ENCODE data around the gene SYNE1.

The SYNE1 gene

DNA sequence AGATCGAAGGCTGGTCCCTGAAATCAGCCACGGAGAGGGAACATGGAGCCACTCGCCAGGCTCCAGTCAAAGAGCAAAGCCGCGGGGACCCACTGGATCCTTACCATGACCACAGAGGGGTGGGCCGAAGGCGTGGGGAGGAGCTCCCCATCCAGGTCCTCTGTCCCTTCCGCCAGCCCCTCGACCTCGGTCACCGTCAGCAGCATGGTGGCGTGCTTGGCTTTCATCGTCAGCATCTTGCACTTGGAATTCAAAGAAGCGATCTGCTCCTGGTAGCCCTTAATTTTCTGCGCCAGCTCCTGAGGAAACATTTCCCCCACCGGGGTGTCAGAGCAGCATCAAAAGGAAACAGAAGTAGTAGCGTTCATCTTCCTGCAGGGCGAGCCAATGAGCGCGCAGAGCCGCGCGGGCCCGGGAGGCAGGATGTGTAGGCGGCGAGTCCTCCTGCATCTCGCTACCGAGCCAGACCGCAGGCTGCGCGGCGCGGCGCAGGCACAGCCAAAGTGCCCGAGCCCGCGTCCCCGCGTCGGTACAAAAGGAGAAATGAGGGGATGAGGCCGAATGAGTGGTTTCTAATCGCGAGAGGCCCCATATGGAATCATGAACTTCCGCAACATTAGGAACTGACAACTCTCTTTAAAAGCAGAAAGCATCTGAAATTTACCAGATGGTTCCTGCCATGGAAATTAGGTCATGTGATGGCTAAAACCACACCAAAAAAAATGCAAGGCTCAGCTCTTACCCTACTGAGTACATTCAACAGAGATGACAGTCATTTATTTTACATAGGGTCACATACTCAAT, 335.2 kb downstream of the SYNE1 start:
- Histone ChIP-seq H4K12ac (ENCODE audit: low read depth, low read length) (no peak overlapping the region), H4K91ac (ENCODE audit: low read depth, low read length) (no peak overlapping the region), H3K79me2 (ENCODE audit: control insufficient read depth, insufficient read depth, low read length, poor library complexity) (no peaks in the 10 kb centered on the region), H3K4me1 (ENCODE audit: control insufficient read depth in 1 of 2, insufficient read depth in 2 of 2, low read length in 2 of 2) (peaks cover 0 to 2% of the 10 kb centered on the region in 2 experiments), H2BK12ac (ENCODE audit: low read length) (no peak overlapping the region), H3K23ac (ENCODE audit: low read length) (no peak overlapping the region), H2BK120ac (ENCODE audit: insufficient read depth, low read length, poor library complexity) (no peak overlapping the region), H3K9ac (ENCODE audit: low read length) (no peak overlapping the region), H2AFZ (ENCODE audit: insufficient read depth, low read length, poor library complexity) (peak overlapping the region; percentile 38), H2AK5ac (ENCODE audit: low read length) (no peak overlapping the region), H4K8ac (ENCODE audit: low read depth, low read length) (no peak overlapping the region), H3K18ac (ENCODE audit: low read length) (no peak overlapping the region), H2BK5ac (ENCODE audit: low read depth, low read length, poor library complexity) (no peak overlapping the region), H3K79me1 (ENCODE audit: low read length) (no peaks in the 10 kb centered on the region), H3K36me3 (ENCODE audit: control insufficient read depth in 1 of 2, insufficient read depth in 2 of 2, low read length in 2 of 2) (no peaks in the 10 kb centered on the region), H3K27ac (ENCODE audit: low read depth, low read length) (no peak overlapping the region), H3K9me3 (ENCODE audit: insufficient read depth, low read depth, low read length) (no peaks in the 10 kb centered on the region), H3K4me2 (ENCODE audit: low read length) (peak overlapping the region; percentile 73), H3K27me3 (ENCODE audit: insufficient read depth, low read length) (no peaks in the 10 kb centered on the region), H3K4me3 (ENCODE audit: low read depth, low read length) (peak overlapping the region; percentile 67), H3K14ac (ENCODE audit: low read length) (no peak overlapping the region), H3K4ac (ENCODE audit: low read depth, low read length) (no peak overlapping the region)
- no CpG with 5 or more reads among the region's 44 CpGs for WGBS (ENCODE audit: extremely low coverage, insufficient coverage, insufficient read length)
- DNase-seq = peak; percentile 87 to 93

DNA sequence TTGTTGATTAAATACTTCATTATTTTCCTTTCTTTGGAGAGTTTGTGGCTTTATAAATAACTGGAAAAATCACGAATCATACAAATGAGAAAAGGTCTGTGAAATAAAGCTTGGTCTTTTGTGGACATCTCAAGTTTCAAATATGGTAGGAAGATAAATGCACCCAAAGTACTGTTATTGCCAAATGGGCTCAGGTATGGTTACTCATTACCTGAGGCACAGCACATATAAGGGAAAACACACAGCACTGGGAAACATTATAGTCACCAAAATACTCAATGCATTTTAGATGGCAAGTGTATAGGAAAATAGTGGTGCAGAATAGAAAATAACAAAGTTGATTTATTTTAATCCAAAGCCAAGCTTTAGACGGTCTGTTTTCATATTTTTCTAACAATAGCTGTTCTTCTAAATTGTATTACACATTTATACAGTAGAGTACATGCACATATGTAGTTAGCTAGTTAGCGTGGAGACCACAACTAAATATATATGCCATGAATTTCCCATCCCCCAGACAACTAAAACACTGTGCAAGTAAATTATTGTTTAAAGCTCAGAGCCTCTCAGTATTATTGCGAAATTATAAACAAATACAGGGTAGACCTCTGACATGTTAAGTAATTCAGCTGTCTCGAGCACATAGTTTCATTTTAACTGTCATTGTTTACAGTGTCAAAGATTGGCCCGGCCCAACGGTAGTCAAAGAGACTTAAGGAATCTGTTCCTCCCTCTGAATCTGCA, 336.0 kb downstream of the SYNE1 start:
- WGBS (ENCODE audit: extremely low coverage, insufficient coverage, insufficient read length) = no CpG with 5 or more reads among the region's 7 CpGs
- Histone ChIP-seq H3K4ac (ENCODE audit: low read depth, low read length) (no peak overlapping the region), H4K12ac (ENCODE audit: low read depth, low read length) (no peak overlapping the region), H3K18ac (ENCODE audit: low read length) (no peak overlapping the region), H4K91ac (ENCODE audit: low read depth, low read length) (no peak overlapping the region), H3K9ac (ENCODE audit: low read length) (no peak overlapping the region), H3K27me3 (ENCODE audit: insufficient read depth, low read length) (no peaks in the 10 kb centered on the region), H3K27ac (ENCODE audit: low read depth, low read length) (no peak overlapping the region), H3K4me3 (ENCODE audit: low read depth, low read length) (peak overlapping the region; percentile 67), H2AFZ (ENCODE audit: insufficient read depth, low read length, poor library complexity) (peak overlapping the region; percentile 38), H3K4me2 (ENCODE audit: low read length) (peak overlapping the region; percentile 73), H2BK12ac (ENCODE audit: low read length) (no peak overlapping the region), H2BK120ac (ENCODE audit: insufficient read depth, low read length, poor library complexity) (no peak overlapping the region), H3K4me1 (ENCODE audit: control insufficient read depth in 1 of 2, insufficient read depth in 2 of 2, low read length in 2 of 2) (peaks cover 0 to 2% of the 10 kb centered on the region in 2 experiments), H2AK5ac (ENCODE audit: low read length) (no peak overlapping the region), H3K79me1 (ENCODE audit: low read length) (no peaks in the 10 kb centered on the region), H3K23ac (ENCODE audit: low read length) (no peak overlapping the region), H3K14ac (ENCODE audit: low read length) (no peak overlapping the region), H3K36me3 (ENCODE audit: control insufficient read depth in 1 of 2, insufficient read depth in 2 of 2, low read length in 2 of 2) (no peaks in the 10 kb centered on the region), H2BK5ac (ENCODE audit: low read depth, low read length, poor library complexity) (no peak overlapping the region), H4K8ac (ENCODE audit: low read depth, low read length) (no peak overlapping the region), H3K9me3 (ENCODE audit: insufficient read depth, low read depth, low read length) (no peaks in the 10 kb centered on the region), H3K79me2 (ENCODE audit: control insufficient read depth, insufficient read depth, low read length, poor library complexity) (no peaks in the 10 kb centered on the region)
- DNase-seq = no peak

- Histone ChIP-seq H3K9ac (ENCODE audit: low read length) (no peak overlapping the region), H4K8ac (ENCODE audit: low read depth, low read length) (no peak overlapping the region), H2BK120ac (ENCODE audit: insufficient read depth, low read length, poor library complexity) (no peak overlapping the region), H3K23ac (ENCODE audit: low read length) (no peak overlapping the region), H3K4me1 (ENCODE audit: control insufficient read depth in 1 of 2, insufficient read depth in 2 of 2, low read length in 2 of 2) (peaks cover 0 to 2% of the 10 kb centered on the region in 2 experiments), H2AFZ (ENCODE audit: insufficient read depth, low read length, poor library complexity) (no peak overlapping the region), H3K79me2 (ENCODE audit: control insufficient read depth, insufficient read depth, low read length, poor library complexity) (no peaks in the 10 kb centered on the region), H3K14ac (ENCODE audit: low read length) (no peak overlapping the region), H3K4me2 (ENCODE audit: low read length) (no peak overlapping the region), H3K18ac (ENCODE audit: low read length) (no peak overlapping the region), H4K12ac (ENCODE audit: low read depth, low read length) (no peak overlapping the region), H3K36me3 (ENCODE audit: control insufficient read depth in 1 of 2, insufficient read depth in 2 of 2, low read length in 2 of 2) (no peaks in the 10 kb centered on the region), H2BK12ac (ENCODE audit: low read length) (no peak overlapping the region), H2AK5ac (ENCODE audit: low read length) (no peak overlapping the region), H3K4me3 (ENCODE audit: low read depth, low read length) (no peak overlapping the region), H3K9me3 (ENCODE audit: insufficient read depth, low read depth, low read length) (no peaks in the 10 kb centered on the region), H2BK5ac (ENCODE audit: low read depth, low read length, poor library complexity) (no peak overlapping the region), H3K27ac (ENCODE audit: low read depth, low read length) (no peak overlapping the region), H3K79me1 (ENCODE audit: low read length) (no peaks in the 10 kb centered on the region), H3K4ac (ENCODE audit: low read depth, low read length) (no peak overlapping the region), H4K91ac (ENCODE audit: low read depth, low read length) (no peak overlapping the region), H3K27me3 (ENCODE audit: insufficient read depth, low read length) (no peaks in the 10 kb centered on the region)
- no peak for DNase-seq
- no CpG with 5 or more reads among the region's 7 CpGs for WGBS (ENCODE audit: extremely low coverage, insufficient coverage, insufficient read length)
Measured at GRCh38 chr6:152300517-152300916, 336.6 kb downstream of the SYNE1 start.

DNA sequence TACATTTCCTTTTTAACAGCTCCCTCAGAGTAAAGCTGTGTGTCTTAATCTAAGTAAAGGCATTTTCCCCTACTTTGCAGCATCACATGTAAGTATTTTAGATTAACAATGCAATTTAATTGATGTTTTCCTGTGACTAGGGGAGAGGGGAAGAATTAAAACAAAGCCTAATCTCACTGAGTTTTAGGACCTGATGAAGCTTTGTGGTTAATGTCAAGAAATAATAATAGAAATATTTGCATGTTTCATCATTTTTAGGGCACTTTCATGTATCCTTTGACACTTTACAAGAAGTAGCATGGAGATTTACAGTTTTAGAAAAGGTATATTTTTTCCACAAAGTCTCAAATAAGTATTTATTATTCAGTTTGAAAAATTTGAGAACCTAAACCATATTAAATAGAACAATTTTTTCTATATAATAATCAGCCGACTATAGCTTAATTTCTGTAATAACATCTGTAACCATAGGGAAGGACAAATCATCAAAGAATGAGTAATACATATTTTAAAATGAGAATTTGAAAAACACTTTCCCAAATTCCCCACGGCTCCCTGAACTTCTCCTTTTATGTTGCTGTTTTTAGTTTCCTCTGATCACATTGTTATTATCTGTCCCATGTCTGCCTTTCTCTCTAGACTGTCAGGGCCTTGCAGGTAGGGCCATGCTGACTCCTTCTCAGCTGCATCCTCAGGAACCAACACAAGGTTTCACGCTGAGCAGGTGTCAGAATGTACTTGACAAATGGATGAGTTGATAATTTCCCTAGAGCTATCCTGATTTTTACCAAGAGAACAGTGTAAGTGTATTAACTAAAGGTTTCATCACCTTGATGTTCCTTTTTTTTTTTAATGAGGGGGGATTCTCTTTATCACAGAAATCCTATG, 338.1 kb downstream of the SYNE1 start:
- H2BK12ac ChIP-seq (ENCODE audit: low read length) = no peak overlapping the region
- no peak overlapping the region for H3K9ac ChIP-seq (ENCODE audit: low read length)
- no CpG with 5 or more reads among the region's 3 CpGs for WGBS (ENCODE audit: extremely low coverage, insufficient coverage, insufficient read length)
- peaks cover 0 to 2% of the 10 kb centered on the region in 2 experiments for H3K4me1 ChIP-seq (ENCODE audit: control insufficient read depth in 1 of 2, insufficient read depth in 2 of 2, low read length in 2 of 2)
- no peaks in the 10 kb centered on the region for H3K27me3 ChIP-seq (ENCODE audit: insufficient read depth, low read length)
- no peak for DNase-seq
- no peak overlapping the region for H3K27ac ChIP-seq (ENCODE audit: low read depth, low read length)
- no peak overlapping the region for H3K14ac ChIP-seq (ENCODE audit: low read length)
- no peak overlapping the region for H2BK120ac ChIP-seq (ENCODE audit: insufficient read depth, low read length, poor library complexity)
- no peak overlapping the region for H4K8ac ChIP-seq (ENCODE audit: low read depth, low read length)
- no peak overlapping the region for H2AK5ac ChIP-seq (ENCODE audit: low read length)
- H2AFZ ChIP-seq (ENCODE audit: insufficient read depth, low read length, poor library complexity) = no peak overlapping the region
- H3K18ac ChIP-seq (ENCODE audit: low read length) = no peak overlapping the region
- no peaks in the 10 kb centered on the region for H3K36me3 ChIP-seq (ENCODE audit: control insufficient read depth in 1 of 2, insufficient read depth in 2 of 2, low read length in 2 of 2)
- no peak overlapping the region for H4K12ac ChIP-seq (ENCODE audit: low read depth, low read length)
- H3K9me3 ChIP-seq (ENCODE audit: insufficient read depth, low read depth, low read length) = no peaks in the 10 kb centered on the region
- H3K23ac ChIP-seq (ENCODE audit: low read length) = no peak overlapping the region
- H2BK5ac ChIP-seq (ENCODE audit: low read depth, low read length, poor library complexity) = no peak overlapping the region
- no peak overlapping the region for H3K4me2 ChIP-seq (ENCODE audit: low read length)
- H3K4me3 ChIP-seq (ENCODE audit: low read depth, low read length) = no peak overlapping the region
- no peak overlapping the region for H4K91ac ChIP-seq (ENCODE audit: low read depth, low read length)
- no peak overlapping the region for H3K4ac ChIP-seq (ENCODE audit: low read depth, low read length)
- H3K79me2 ChIP-seq (ENCODE audit: control insufficient read depth, insufficient read depth, low read length, poor library complexity) = no peaks in the 10 kb centered on the region
- no peaks in the 10 kb centered on the region for H3K79me1 ChIP-seq (ENCODE audit: low read length)

Measured in trophoblast cell (in vitro differentiated cells and primary cell).